ENCODE results near the gene WDR49.
"Not testable (repeated sequence)": the region's sequence is repeated elsewhere in the genome, so short reads cannot be mapped to it uniquely, and the experiment has no call there.

Gene WDR49

GRCh38 chr3:167614196-167614595, 39.5 kb downstream of the WDR49 start:
- not testable (repeated sequence) for DNase-seq (ENCODE audit: low spot score)

- DNase-seq (ENCODE audit: low spot score) = no peak
These were observed 42.0 kb downstream of the WDR49 start for GRCh38 chr3:167611718-167612117.

- DNase-seq (ENCODE audit: low spot score) = no peak
These were observed 44.6 kb downstream of the WDR49 start for GRCh38 chr3:167609156-167609555.

GRCh38 chr3:167606836-167607235, 46.9 kb downstream of the WDR49 start:
- no peak for DNase-seq (ENCODE audit: low spot score)

- DNase-seq (ENCODE audit: low spot score) = no peak
These were observed 47.9 kb downstream of the WDR49 start for GRCh38 chr3:167605871-167606270.

- no peak for DNase-seq (ENCODE audit: low spot score)
These were observed 51.7 kb downstream of the WDR49 start for GRCh38 chr3:167602041-167602440.

GRCh38 chr3:167587651-167588050, 66.1 kb downstream of the WDR49 start:
- DNase-seq (ENCODE audit: low spot score) = no peak

- DNase-seq (ENCODE audit: low spot score) = no peak
These were observed 78.6 kb downstream of the WDR49 start for GRCh38 chr3:167575000-167575600.

- DNase-seq (ENCODE audit: low spot score) = no peak
These were observed 80.8 kb downstream of the WDR49 start for GRCh38 chr3:167572991-167573390.

- DNase-seq (ENCODE audit: low spot score) = no peak
These were observed 85.1 kb downstream of the WDR49 start for GRCh38 chr3:167568634-167569033.

- DNase-seq (ENCODE audit: low spot score) = no peak
These were observed 88.3 kb downstream of the WDR49 start for GRCh38 chr3:167565489-167565888.

GRCh38 chr3:167564612-167565011, 89.1 kb downstream of the WDR49 start:
- no peak for DNase-seq (ENCODE audit: low spot score)

GRCh38 chr3:167559924-167560323, 93.8 kb downstream of the WDR49 start:
- DNase-seq (ENCODE audit: low spot score) = no peak

GRCh38 chr3:167554898-167555297, 98.8 kb downstream of the WDR49 start:
- no peak for DNase-seq (ENCODE audit: low spot score)

- no peak for DNase-seq (ENCODE audit: low spot score)
These were observed 115.7 kb downstream of the WDR49 start for GRCh38 chr3:167538081-167538480.

- no peak for DNase-seq (ENCODE audit: low spot score)
These were observed 132.8 kb downstream of the WDR49 start for GRCh38 chr3:167521006-167521355.

- DNase-seq (ENCODE audit: low spot score) = no peak
These were observed 133.3 kb downstream of the WDR49 start for GRCh38 chr3:167520266-167521005.

GRCh38 chr3:167507954-167508353, 145.8 kb downstream of the WDR49 start:
- no peak for DNase-seq (ENCODE audit: low spot score)

GRCh38 chr3:167502401-167502800, 151.3 kb downstream of the WDR49 start:
- DNase-seq (ENCODE audit: low spot score) = no peak

GRCh38 chr3:167501941-167502340, 151.8 kb downstream of the WDR49 start:
- DNase-seq (ENCODE audit: low spot score) = no peak

- DNase-seq (ENCODE audit: low spot score) = no peak
These were observed 155.8 kb downstream of the WDR49 start for GRCh38 chr3:167497903-167498302.

- DNase-seq (ENCODE audit: low spot score) = no peak
These were observed 160.5 kb downstream of the WDR49 start for GRCh38 chr3:167493244-167493643.

GRCh38 chr3:167491621-167492020, 162.1 kb downstream of the WDR49 start:
- DNase-seq (ENCODE audit: low spot score) = no peak

- DNase-seq (ENCODE audit: low spot score) = no peak
These were observed 164.2 kb downstream of the WDR49 start for GRCh38 chr3:167489571-167489970.
